ENCODE measurements around the gene ZNF281. TPM values are rescaled to one million over a fixed set of nuclear protein-coding genes. Genes with fewer than 3 reads are reported as not detected.

ZNF281 gene
- total RNA-seq, 1 donor from 2014 or later, result 35.1 TPM

GRCh38 chr1:200437556-200438203 is 27.8 kb upstream of the ZNF281 start:
- Mint-ChIP-seq H3K4me1 (ENCODE audit: unreplicated experiment) (no peaks in the 10 kb centered on the region), H3K4me3 (ENCODE audit: unreplicated experiment) (no peak overlapping the region), H3K9me3 (ENCODE audit: unreplicated experiment) (no peaks in the 10 kb centered on the region), H3K27ac (ENCODE audit: unreplicated experiment) (no peak overlapping the region), H3K27me3 (ENCODE audit: unreplicated experiment) (peaks cover 1% of the 10 kb centered on the region), H3K36me3 (ENCODE audit: low read depth, unreplicated experiment) (no peaks in the 10 kb centered on the region)
- DNase-seq (ENCODE audit: low spot score), result no peak
- no peak for TF ChIP-seq CTCF (IDR thresholded peaks at IDR 0.05; ENCODE audit: unreplicated experiment)

GRCh38 chr1:200437088-200437487 is 27.3 kb upstream of the ZNF281 start:
- peaks cover 1% of the 10 kb centered on the region for H3K27me3 Mint-ChIP-seq (ENCODE audit: unreplicated experiment)
- TF ChIP-seq CTCF (IDR thresholded peaks at IDR 0.05; ENCODE audit: unreplicated experiment), result no peak
- no peaks in the 10 kb centered on the region for H3K4me1 Mint-ChIP-seq (ENCODE audit: unreplicated experiment)
- no peaks in the 10 kb centered on the region for H3K36me3 Mint-ChIP-seq (ENCODE audit: low read depth, unreplicated experiment)
- H3K4me3 Mint-ChIP-seq (ENCODE audit: unreplicated experiment), result no peak overlapping the region
- H3K27ac Mint-ChIP-seq (ENCODE audit: unreplicated experiment), result no peak overlapping the region
- no peak for DNase-seq (ENCODE audit: low spot score)
- no peaks in the 10 kb centered on the region for H3K9me3 Mint-ChIP-seq (ENCODE audit: unreplicated experiment)

DNA sequence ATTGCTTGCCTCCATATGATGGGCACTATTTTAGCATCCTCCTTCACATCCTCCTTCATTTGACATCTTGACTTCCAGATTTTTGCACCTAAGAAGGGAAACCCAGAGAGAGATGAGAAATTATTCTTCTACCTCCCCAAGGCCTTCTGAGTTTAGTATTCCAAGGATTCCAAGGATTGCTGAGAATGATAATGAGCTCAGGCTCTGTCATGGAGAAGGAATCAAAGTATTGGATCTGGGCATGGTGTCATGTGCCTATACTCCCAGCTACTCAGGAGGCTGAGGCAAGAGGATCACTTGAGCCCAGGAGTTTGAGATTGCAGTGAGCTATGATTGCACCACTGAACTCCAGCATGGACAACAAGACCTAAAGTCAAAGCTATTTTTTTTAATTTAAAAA is 26.6 kb upstream of the ZNF281 start:
- Mint-ChIP-seq H3K9me3 (ENCODE audit: unreplicated experiment) (no peaks in the 10 kb centered on the region), H3K4me1 (ENCODE audit: unreplicated experiment) (no peaks in the 10 kb centered on the region), H3K36me3 (ENCODE audit: low read depth, unreplicated experiment) (no peaks in the 10 kb centered on the region), H3K27ac (ENCODE audit: unreplicated experiment) (no peak overlapping the region), H3K4me3 (ENCODE audit: unreplicated experiment) (no peak overlapping the region), H3K27me3 (ENCODE audit: unreplicated experiment) (peaks cover 1% of the 10 kb centered on the region)
- no peak for DNase-seq (ENCODE audit: low spot score)
- TF ChIP-seq CTCF (IDR thresholded peaks at IDR 0.05; ENCODE audit: unreplicated experiment), result no peak

DNA sequence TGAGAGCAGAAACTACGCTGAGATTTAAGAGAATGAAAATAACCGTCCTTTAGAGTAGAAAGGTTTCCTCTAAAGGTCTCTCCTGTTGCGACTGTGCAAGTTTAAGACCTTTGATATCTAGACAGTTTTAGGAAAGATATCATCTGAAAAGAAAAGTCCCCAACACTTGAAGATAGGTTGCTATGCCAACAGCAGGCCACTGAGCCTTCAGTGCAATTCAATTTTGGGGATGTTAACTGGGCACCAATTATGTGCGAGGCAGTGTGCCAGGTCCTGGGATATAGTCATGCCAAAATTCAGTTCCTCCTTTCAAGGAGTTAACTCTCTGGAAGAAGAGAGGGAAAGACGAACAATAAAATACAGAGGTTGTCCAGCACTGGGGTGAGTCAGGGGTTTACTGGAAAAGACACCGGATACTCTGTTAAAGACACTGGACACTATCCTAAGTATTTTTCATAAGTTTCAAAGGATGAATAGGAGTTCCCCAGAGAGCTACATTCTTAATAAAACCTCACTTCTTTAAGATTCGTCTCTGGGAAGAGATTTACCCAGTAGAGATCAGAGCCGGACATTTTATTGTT is 25.5 kb upstream of the ZNF281 start:
- TF ChIP-seq CTCF (IDR thresholded peaks at IDR 0.05; ENCODE audit: unreplicated experiment), result no peak
- no peaks in the 10 kb centered on the region for H3K36me3 Mint-ChIP-seq (ENCODE audit: low read depth, unreplicated experiment)
- H3K27ac Mint-ChIP-seq (ENCODE audit: unreplicated experiment), result no peak overlapping the region
- no peak for DNase-seq (ENCODE audit: low spot score)
- no peaks in the 10 kb centered on the region for H3K9me3 Mint-ChIP-seq (ENCODE audit: unreplicated experiment)
- no peak overlapping the region for H3K4me3 Mint-ChIP-seq (ENCODE audit: unreplicated experiment)
- H3K27me3 Mint-ChIP-seq (ENCODE audit: unreplicated experiment), result peaks cover 1% of the 10 kb centered on the region
- no peaks in the 10 kb centered on the region for H3K4me1 Mint-ChIP-seq (ENCODE audit: unreplicated experiment)

DNA sequence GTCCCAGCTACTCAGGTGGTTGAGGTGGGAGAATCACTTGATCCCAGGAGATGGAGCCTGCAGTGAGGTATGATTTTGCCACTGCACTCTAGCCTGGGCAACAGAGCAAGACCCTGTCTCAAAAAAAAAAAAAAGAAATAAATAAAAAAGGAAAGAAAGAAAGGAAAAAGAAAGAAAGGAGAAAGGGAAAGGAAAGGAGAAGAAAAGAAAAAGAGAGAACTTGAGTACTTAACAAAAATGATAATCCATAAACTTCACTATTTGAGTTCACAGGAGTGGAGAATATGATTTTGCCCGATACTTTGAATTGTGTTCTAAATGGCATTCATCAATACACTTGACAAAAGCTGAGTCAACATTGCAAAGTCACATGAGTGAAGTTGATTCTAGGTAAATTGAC is 23.8 kb upstream of the ZNF281 start:
- TF ChIP-seq CTCF (IDR thresholded peaks at IDR 0.05; ENCODE audit: unreplicated experiment), result no peak
- Mint-ChIP-seq H3K9me3 (ENCODE audit: unreplicated experiment) (no peaks in the 10 kb centered on the region), H3K4me1 (ENCODE audit: unreplicated experiment) (no peaks in the 10 kb centered on the region), H3K4me3 (ENCODE audit: unreplicated experiment) (no peak overlapping the region), H3K36me3 (ENCODE audit: low read depth, unreplicated experiment) (no peaks in the 10 kb centered on the region), H3K27me3 (ENCODE audit: unreplicated experiment) (peaks cover 1% of the 10 kb centered on the region), H3K27ac (ENCODE audit: unreplicated experiment) (no peak overlapping the region)
- DNase-seq (ENCODE audit: low spot score), result no peak

Data from endothelial cell (in vitro differentiated cells).